ENCODE results near the gene SPRR2F. TPM values are rescaled to one million over a fixed set of nuclear protein-coding genes. Genes with fewer than 3 reads are reported as not detected.

SPRR2F gene
- total RNA-seq, 2 experiments from 2014 or later: not detected

DNA sequence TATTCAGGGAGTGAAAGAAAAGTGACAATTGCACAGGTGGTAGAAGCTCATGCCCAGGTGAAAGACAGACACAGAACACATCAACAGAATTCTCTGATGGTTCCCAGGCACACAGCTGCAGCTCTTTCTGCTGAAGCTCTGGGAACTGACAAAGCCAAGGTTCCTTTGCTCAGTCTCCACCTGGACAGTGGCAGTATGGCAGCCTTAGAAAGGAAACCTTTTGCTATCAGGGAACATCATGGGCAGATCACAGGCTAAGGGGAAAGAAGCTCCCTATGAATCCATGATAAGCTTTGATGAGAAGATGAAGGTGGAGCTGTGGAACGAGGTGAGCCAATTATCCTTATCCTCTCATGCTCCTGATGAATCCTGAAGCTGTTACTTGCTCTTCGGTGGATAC lies 43.1 kb downstream of the SPRR2F start:
- Mint-ChIP-seq H3K9me3 (ENCODE audit: insufficient read depth) (no peaks in the 10 kb centered on the region), H3K4me3 (no peak overlapping the region), H3K27me3 (ENCODE audit: low read depth) (peaks cover 9% of the 10 kb centered on the region), H3K27ac (no peak overlapping the region), H3K4me1 (ENCODE audit: low read depth) (no peaks in the 10 kb centered on the region), H3K36me3 (ENCODE audit: low read depth) (no peaks in the 10 kb centered on the region)
- ChIA-PET POLR2A (no interaction called here), CTCF (interaction anchor here (1.1 kb wide), 1 partner anchor 23 kb away, joined by 3 read pairs; no protein-coding TSS in a partner anchor)
- DNase-seq: no peak
- ATAC-seq: no peak

Other genes with a start within 250 kb of the SPRR2F start
- not detected for gene SMCP, start 235.2 kb downstream of the SPRR2F start, total RNA-seq
- gene IVL, start 205.0 kb downstream of the SPRR2F start, total RNA-seq: not detected
- gene SPRR5, start 166.3 kb downstream of the SPRR2F start, total RNA-seq: not detected
- gene SPRR4, start 142.9 kb downstream of the SPRR2F start, total RNA-seq: not detected
- gene SPRR1A, start 129.4 kb downstream of the SPRR2F start, total RNA-seq: not detected
- gene SPRR3, start 111.8 kb downstream of the SPRR2F start, total RNA-seq: not detected
- not detected for gene SPRR1B, start 82.3 kb downstream of the SPRR2F start, total RNA-seq
- gene SPRR2D, start 72.4 kb downstream of the SPRR2F start, total RNA-seq: not detected
- not detected for gene SPRR2A, start 56.0 kb downstream of the SPRR2F start, total RNA-seq
- gene SPRR2B, start 41.9 kb downstream of the SPRR2F start, total RNA-seq: not detected
- gene SPRR2E, start 19.0 kb downstream of the SPRR2F start, total RNA-seq: not detected
- not detected for gene SPRR2G, start 37.4 kb upstream of the SPRR2F start, total RNA-seq
- gene LELP1, start 89.9 kb upstream of the SPRR2F start, total RNA-seq: not detected
- not detected for gene PRR9, start 104.1 kb upstream of the SPRR2F start, total RNA-seq
- not detected for gene LORICRIN, start 146.2 kb upstream of the SPRR2F start, total RNA-seq
- gene PGLYRP3, start 199.4 kb upstream of the SPRR2F start, total RNA-seq: not detected
- not detected for gene PGLYRP4, start 235.3 kb upstream of the SPRR2F start, total RNA-seq
- gene S100A9, start 244.3 kb upstream of the SPRR2F start, total RNA-seq: not detected